ENCODE data around the gene CKB.
"Not testable (repeated sequence)": the region's sequence is repeated elsewhere in the genome, so short reads cannot be mapped to it uniquely, and the experiment has no call there.

Gene CKB

GRCh38 chr14:103527408-103528145 lies 4.9 kb upstream of the CKB start:
- no peak for TF ChIP-seq CTCF (conservative IDR thresholded peaks at IDR 0.05; ENCODE audit: low read depth, low read length)
- DNase-seq (ENCODE audit: low read depth) = no peak
- no peak overlapping the region for H3K4me3 ChIP-seq (ENCODE audit: low read depth, low read length)

GRCh38 chr14:103526914-103527248 lies 4.3 kb upstream of the CKB start:
- no peak for DNase-seq (ENCODE audit: low read depth)
- TF ChIP-seq CTCF (conservative IDR thresholded peaks at IDR 0.05; ENCODE audit: low read depth, low read length) = no peak
- H3K4me3 ChIP-seq (ENCODE audit: low read depth, low read length) = no peak overlapping the region

GRCh38 chr14:103526247-103526913 lies 3.8 kb upstream of the CKB start:
- no peak overlapping the region for H3K4me3 ChIP-seq (ENCODE audit: low read depth, low read length)
- DNase-seq (ENCODE audit: low read depth) = no peak
- no peak for TF ChIP-seq CTCF (conservative IDR thresholded peaks at IDR 0.05; ENCODE audit: low read depth, low read length)

- H3K4me3 ChIP-seq (ENCODE audit: low read depth, low read length); DNase-seq (ENCODE audit: low read depth): not testable (repeated sequence)
Observed at GRCh38 chr14:103525430-103526246, 3.0 kb upstream of the CKB start.

GRCh38 chr14:103524002-103524935 lies 1.6 kb upstream of the CKB start:
- TF ChIP-seq CTCF (conservative IDR thresholded peaks at IDR 0.05; ENCODE audit: low read depth, low read length) = no peak
- no peak for DNase-seq (ENCODE audit: low read depth)

GRCh38 chr14:103523575-103523954 lies 935 bp upstream of the CKB start:
- TF ChIP-seq CTCF (conservative IDR thresholded peaks at IDR 0.05; ENCODE audit: low read depth, low read length) = no peak

More at GRCh38 chr14:103524002-103524935, 1.6 kb upstream of the CKB start:
- no peak overlapping the region for H3K4me3 ChIP-seq (ENCODE audit: low read depth, low read length)

More at GRCh38 chr14:103523575-103523954, 935 bp upstream of the CKB start:
- H3K4me3 ChIP-seq (ENCODE audit: low read depth, low read length) = no peak overlapping the region
- DNase-seq (ENCODE audit: low read depth) = no peak

All from choroid plexus epithelial cell (primary cell).